Measurements from ENCODE around the gene SFRP2. TPM values are rescaled to one million over a fixed set of nuclear protein-coding genes. Genes with fewer than 3 reads are reported as not detected.
A peak's percentile ranks its signal among the peaks of the same experiment; 100 is the strongest.

The SFRP2 gene
- total and polyA plus RNA-seq, 2 experiments from 2014 or later: 0.30 to 5.0 TPM

DNA sequence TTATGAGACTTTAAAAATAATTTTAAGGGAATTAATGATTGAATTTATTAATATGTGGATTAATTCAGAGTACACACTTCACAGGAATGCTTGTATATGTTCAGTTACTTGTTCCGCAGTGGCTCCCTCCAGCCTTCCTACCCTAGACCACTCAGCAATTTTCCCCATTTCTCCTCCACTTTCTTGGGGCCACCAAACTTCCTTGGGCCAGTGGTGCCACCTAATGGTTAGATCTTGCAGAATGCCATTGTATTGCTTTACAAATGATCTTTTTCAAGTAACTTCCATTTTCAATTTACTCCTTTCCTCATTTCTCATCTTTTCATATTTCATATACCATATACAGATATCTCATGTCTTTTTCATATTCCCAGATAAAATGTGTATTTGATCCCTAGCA, 25.5 kb downstream of the SFRP2 start:
- H3K36me3 ChIP-seq: no peaks in the 10 kb centered on the region
- H3K9me3 ChIP-seq (ENCODE audit: low read depth): no peaks in the 10 kb centered on the region
- TF ChIP-seq, protein P1, sequence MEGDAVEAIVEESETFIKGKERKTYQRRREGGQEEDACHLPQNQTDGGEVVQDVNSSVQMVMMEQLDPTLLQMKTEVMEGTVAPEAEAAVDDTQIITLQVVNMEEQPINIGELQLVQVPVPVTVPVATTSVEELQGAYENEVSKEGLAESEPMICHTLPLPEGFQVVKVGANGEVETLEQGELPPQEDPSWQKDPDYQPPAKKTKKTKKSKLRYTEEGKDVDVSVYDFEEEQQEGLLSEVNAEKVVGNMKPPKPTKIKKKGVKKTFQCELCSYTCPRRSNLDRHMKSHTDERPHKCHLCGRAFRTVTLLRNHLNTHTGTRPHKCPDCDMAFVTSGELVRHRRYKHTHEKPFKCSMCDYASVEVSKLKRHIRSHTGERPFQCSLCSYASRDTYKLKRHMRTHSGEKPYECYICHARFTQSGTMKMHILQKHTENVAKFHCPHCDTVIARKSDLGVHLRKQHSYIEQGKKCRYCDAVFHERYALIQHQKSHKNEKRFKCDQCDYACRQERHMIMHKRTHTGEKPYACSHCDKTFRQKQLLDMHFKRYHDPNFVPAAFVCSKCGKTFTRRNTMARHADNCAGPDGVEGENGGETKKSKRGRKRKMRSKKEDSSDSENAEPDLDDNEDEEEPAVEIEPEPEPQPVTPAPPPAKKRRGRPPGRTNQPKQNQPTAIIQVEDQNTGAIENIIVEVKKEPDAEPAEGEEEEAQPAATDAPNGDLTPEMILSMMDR (IDR thresholded peaks at IDR 0.05; ENCODE audit: low read depth, low read length): peak; percentile 25
- peaks cover 34% of the 10 kb centered on the region for H3K27me3 ChIP-seq
- H3K4me1 ChIP-seq (ENCODE audit: low read depth): no peaks in the 10 kb centered on the region
- no peak overlapping the region for H3K27ac ChIP-seq
- H3K4me3 ChIP-seq: no peak overlapping the region
- DNase-seq (ENCODE audit: low read depth in 1 of 2, low spot score in 1 of 2): no peak

DNA sequence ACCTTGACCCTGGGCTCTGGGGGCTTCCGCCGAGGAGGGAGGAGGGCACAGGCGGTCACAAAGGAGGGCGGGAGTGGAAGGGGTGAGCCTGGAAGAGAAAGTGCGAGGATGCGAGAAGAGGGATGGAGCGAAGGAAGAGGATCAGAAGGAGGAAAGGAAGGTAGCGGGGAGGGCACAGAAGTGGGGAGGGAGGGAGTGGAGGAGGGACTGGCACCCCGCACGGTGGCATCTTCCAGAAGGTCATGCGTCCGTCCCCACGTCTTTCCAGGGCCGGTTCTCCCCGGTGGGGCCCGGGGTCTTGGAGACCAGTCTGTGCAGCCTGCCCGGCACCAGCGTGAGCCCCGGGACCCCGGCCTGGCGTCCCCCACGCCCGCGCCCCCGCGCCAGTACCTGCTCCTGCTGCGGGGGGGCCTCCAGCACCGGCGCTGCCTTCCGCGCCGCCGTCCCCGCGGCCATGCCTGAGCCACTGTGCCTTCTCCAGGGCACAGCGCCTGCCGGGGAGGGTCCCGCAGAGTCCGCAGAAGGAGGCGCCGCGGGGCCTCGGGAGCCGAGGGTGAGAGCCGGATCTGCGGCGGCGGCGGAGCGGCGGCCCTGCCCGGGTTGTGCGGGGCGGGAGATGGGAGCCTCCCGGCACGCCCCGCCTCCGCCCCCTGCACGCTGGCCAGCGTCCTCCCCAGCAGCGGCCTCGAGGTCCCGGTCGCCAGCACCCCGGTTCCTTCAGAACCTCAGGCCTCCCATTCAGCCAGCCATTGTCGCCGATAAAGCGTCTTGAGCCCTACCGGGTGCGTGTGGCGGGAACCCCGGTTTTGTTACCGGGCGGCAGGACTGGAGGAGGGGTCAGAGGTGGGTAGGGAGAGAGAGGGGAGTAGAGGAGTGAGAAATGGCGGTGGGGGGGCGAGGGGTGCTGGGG, 29.2 kb downstream of the SFRP2 start, which contains the start of gene RNF175:
Gene RNF175 (minus strand): TSS at position 618 of the 910 bp plus-strand sequence. CDS start 162 bp downstream, at position 456.
- no peaks in the 10 kb centered on the region for H3K4me1 ChIP-seq (ENCODE audit: low read depth)
- DNase-seq (ENCODE audit: low read depth in 1 of 2, low spot score in 1 of 2): peak; percentile 16 to 56
- TF ChIP-seq, protein P1 (IDR thresholded peaks at IDR 0.05; ENCODE audit: low read depth, low read length): no peak
- H3K27me3 ChIP-seq: peaks cover 37% of the 10 kb centered on the region
- peak within 1 kb of the TSS; percentile 44 for H3K4me3 ChIP-seq
- no peaks in the 10 kb centered on the region for H3K9me3 ChIP-seq (ENCODE audit: low read depth)
- H3K27ac ChIP-seq: no peak within 1 kb of the TSS
- H3K36me3 ChIP-seq: no peaks in the 10 kb centered on the region

DNA sequence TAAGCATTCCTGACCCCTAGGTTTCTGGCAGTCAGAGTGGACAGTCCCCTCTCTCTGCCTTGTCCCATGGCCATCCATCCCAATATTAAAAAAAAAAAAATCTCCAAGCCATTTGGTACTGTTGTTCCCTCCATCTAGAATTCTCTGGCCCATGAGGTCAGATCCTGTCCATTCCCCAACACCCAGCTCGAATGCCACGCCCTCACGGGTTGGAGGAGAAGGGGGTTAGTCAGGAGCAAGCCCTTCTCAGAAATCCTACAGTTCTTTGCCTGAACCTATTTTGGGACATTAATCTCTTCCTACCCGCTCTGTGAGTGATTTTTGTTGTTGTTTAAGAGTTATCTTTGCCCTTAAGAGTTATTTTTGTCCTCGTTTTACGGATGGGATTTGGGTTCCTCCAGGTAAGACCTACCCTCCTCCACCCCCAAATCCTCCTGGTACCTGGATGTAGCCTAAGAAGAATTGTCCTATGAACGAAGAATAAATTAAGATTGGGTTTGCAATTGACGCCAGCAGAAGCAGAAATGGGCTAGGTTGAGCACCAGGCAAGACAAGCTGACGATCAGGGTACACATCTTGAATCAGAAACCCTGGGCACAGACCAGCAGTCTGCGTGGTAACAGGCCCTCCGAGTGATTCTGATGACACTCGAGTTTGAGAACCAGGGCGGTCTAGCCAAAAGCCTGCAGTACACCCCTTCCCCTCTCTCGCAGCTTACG, 30.0 kb downstream of the SFRP2 start:
- no peak for DNase-seq (ENCODE audit: low read depth in 1 of 2, low spot score in 1 of 2)
- no peaks in the 10 kb centered on the region for H3K4me1 ChIP-seq (ENCODE audit: low read depth)
- H3K9me3 ChIP-seq (ENCODE audit: low read depth): no peaks in the 10 kb centered on the region
- H3K4me3 ChIP-seq: peak overlapping the region; percentile 44
- no peaks in the 10 kb centered on the region for H3K36me3 ChIP-seq
- TF ChIP-seq, protein P1 (IDR thresholded peaks at IDR 0.05; ENCODE audit: low read depth, low read length): no peak
- H3K27me3 ChIP-seq: peaks cover 37% of the 10 kb centered on the region
- no peak overlapping the region for H3K27ac ChIP-seq

DNA sequence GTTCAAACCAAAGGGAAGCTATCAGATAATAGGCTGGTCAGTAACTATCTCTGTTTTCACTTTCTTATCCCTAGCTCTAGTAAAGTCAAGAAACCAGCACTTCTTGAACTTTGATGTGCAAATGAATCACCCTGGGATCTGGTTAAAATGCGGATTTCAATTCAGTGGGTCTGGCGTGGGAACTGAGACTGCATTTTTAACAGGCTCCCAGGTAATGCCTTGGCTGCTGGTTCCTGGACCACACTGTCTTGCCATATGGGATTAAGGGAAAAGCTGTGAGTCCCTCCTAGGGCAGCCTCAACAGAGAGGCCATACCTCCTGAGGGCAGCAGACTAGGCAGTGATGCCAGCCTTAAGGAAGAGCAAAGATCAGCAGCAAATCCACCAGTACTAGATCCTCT, 30.7 kb downstream of the SFRP2 start:
- Histone ChIP-seq H3K27me3 (peaks cover 37% of the 10 kb centered on the region), H3K4me1 (ENCODE audit: low read depth) (no peaks in the 10 kb centered on the region), H3K9me3 (ENCODE audit: low read depth) (no peaks in the 10 kb centered on the region), H3K27ac (no peak overlapping the region), H3K36me3 (no peaks in the 10 kb centered on the region), H3K4me3 (no peak overlapping the region)
- no peak for DNase-seq (ENCODE audit: low read depth in 1 of 2, low spot score in 1 of 2)
- TF ChIP-seq, protein P1 (IDR thresholded peaks at IDR 0.05; ENCODE audit: low read depth, low read length): no peak

DNA sequence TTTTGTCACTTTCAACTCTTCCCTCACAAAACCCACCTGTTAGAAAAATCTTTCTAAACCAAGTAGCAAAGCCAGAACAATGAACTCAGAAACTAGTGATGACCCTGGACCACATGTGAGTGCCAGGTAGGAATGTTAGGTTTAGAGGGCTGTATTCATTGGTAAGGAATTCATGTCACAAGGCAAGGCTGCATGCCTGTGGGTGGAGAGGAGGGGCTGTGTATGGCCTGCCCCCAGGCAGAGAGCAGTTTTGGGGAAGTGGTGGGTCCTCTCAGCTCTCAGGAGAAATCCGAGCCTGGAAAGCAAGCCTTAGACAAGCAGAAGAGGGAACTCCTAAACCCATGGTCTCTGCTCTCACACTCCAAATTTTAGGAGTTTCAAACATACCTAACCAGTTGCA, 31.5 kb downstream of the SFRP2 start:
- Histone ChIP-seq H3K4me1 (ENCODE audit: low read depth) (no peaks in the 10 kb centered on the region), H3K27ac (no peak overlapping the region), H3K36me3 (no peaks in the 10 kb centered on the region), H3K9me3 (ENCODE audit: low read depth) (no peaks in the 10 kb centered on the region), H3K4me3 (no peak overlapping the region), H3K27me3 (peaks cover 37% of the 10 kb centered on the region)
- no peak for DNase-seq (ENCODE audit: low read depth in 1 of 2, low spot score in 1 of 2)
- TF ChIP-seq, protein P1 (IDR thresholded peaks at IDR 0.05; ENCODE audit: low read depth, low read length): no peak
